K562 (cell line): ENCODE measurements around the gene KCTD21. TPM values are rescaled to one million over a fixed set of nuclear protein-coding genes. Genes with fewer than 3 reads are reported as not detected.

Source experiments
- AFF4 ChIP-seq: sonication (generic); formaldehyde crosslinking; IDR thresholded peaks from 2 replicates; pipeline ENCODE4 v1.8.0; 2023; ENCODE audit warnings: mild to moderate bottlenecking, missing genetic modification reagents
- ARNT ChIP-seq, 2 experiments: fragments of 450-650 bp; IDR thresholded peaks; 2 replicates each; pipeline ENCODE4 v1.6.1; 2016; ENCODE audit warnings: mild to moderate bottlenecking in 1 of 2
- ATF6 ChIP-seq: sonication (generic); formaldehyde crosslinking; IDR thresholded peaks from 2 replicates; pipeline ENCODE4 v1.4.0; 2020; ENCODE audit warnings: mild to moderate bottlenecking, missing genetic modification reagents
- CBX2 ChIP-seq: fragments of 200-600 bp; sonication (generic); IDR thresholded peaks from one replicate; pipeline ENCODE4 v1.6.1; 2012; ENCODE audit warnings: mild to moderate bottlenecking, low read length, inconsistent platforms; ENCODE audit not compliant: insufficient read depth, poor library complexity, severe bottlenecking
- CLOCK ChIP-seq: fragments of 250-450 bp; sonication (Bioruptor Pico); IDR thresholded peaks from 2 replicates; pipeline ENCODE4 v1.4.0; 2020; ENCODE audit warnings: mild to moderate bottlenecking, moderate library complexity, borderline replicate concordance
- CREBBP ChIP-seq: IDR thresholded peaks from one replicate; pipeline ENCODE4 v1.6.1; 2012; ENCODE audit warnings: low read depth, mild to moderate bottlenecking, control low read depth, inconsistent platforms, low read length
- ELK1 ChIP-seq: sonication (generic); formaldehyde crosslinking; IDR thresholded peaks from 2 replicates; pipeline ENCODE4 v1.8.1; 2022; ENCODE audit warnings: missing genetic modification reagents
- MIER1 ChIP-seq: fragments of 450-650 bp; IDR thresholded peaks from 2 replicates; pipeline ENCODE4 v1.6.1; 2016; ENCODE audit warnings: antibody characterized with exemption, mild to moderate bottlenecking, low read depth
- NFIX ChIP-seq: fragments of 250-450 bp; sonication (Bioruptor Pico); IDR thresholded peaks from 2 replicates; pipeline ENCODE4 v1.4.0; 2020; ENCODE audit warnings: low read depth, mild to moderate bottlenecking, moderate library complexity
- NUFIP1 ChIP-seq: fragments of 450-650 bp; IDR thresholded peaks from 2 replicates; pipeline ENCODE4 v1.6.1; 2018; ENCODE audit not compliant: partially characterized antibody
- POLR2AphosphoS5 ChIP-seq: IDR thresholded peaks from 2 replicates; pipeline ENCODE4 v1.6.1; 2011; ENCODE audit warnings: mild to moderate bottlenecking, low read depth, low read length, moderate library complexity; ENCODE audit not compliant: control insufficient read depth, insufficient read depth
- POLR3G ChIP-seq: IDR thresholded peaks from 2 replicates; pipeline ENCODE4 v1.6.1; 2011; ENCODE audit not compliant: insufficient read length, insufficient replicate concordance; ENCODE audit errors: extremely low read depth
- PTTG1 ChIP-seq: fragments of 450-650 bp; IDR thresholded peaks from 2 replicates; pipeline ENCODE4 v1.6.1; 2016; ENCODE audit warnings: low read depth, mild to moderate bottlenecking, missing genetic modification characterization, missing compliant biosample characterization
- PYGO2 ChIP-seq: fragments of 450-650 bp; IDR thresholded peaks from 2 replicates; pipeline ENCODE4 v1.6.1; 2016; ENCODE audit warnings: mild to moderate bottlenecking, missing genetic modification characterization, moderate library complexity, missing compliant biosample characterization
- ZNF124 ChIP-seq: sonication (generic); formaldehyde crosslinking; IDR thresholded peaks from 2 replicates; pipeline ENCODE4 v1.8.1; 2022; ENCODE audit warnings: missing genetic modification reagents
- ZNF766 ChIP-seq: fragments of 200-800 bp; sonication (Bioruptor generic); conservative IDR thresholded peaks from 2 replicates; pipeline ENCODE4 v1.6.1; 2016; ENCODE audit warnings: missing genetic modification characterization, missing compliant biosample characterization
- ZNF785 ChIP-seq: fragments of 250-450 bp; sonication (Bioruptor Pico); IDR thresholded peaks from 2 replicates; pipeline ENCODE4 v1.4.0; 2020; ENCODE audit warnings: mild to moderate bottlenecking
- polyA plus RNA-seq, 8 experiments: library from polyadenylated mRNA; depleted of rRNA in 4 of 8; stranded (reverse) in 5 of 8; unstranded in 3 of 8; fragments of >200 nt; fragmentation: Nextera tagmentation in 2 of 8; fragmentation: Illumina TruSeq in 1 of 8; extraction: Ambion mirVana in 2 of 8; extraction: Trizol in 1 of 8; gene quantifications; 2 replicates each; pipeline versions ENCODE4 v1.2.1 to v1.2.3, GENCODE V29; 2011 to 2014; ENCODE audit warnings: inconsistent platforms in 1 of 8, missing spikeins in 1 of 8
- total RNA-seq, 7 experiments: library from RNA; depleted of rRNA in 6 of 7; stranded (reverse); fragments of >200 nt in 6 of 7; fragmentation: Illumina TruSeq in 2 of 7; extraction: Trizol in 2 of 7; gene quantifications; 2 replicates each; pipeline versions ENCODE4 v1.2.1 to v1.2.3, GENCODE V29; 2011 to 2021; ENCODE audit warnings: low replicate concordance in 1 of 7

Gene KCTD21
- total and polyA plus RNA-seq, 9 of the 15 experiments (the other 6 are each of a cell fraction or from before 2014, with no cell fraction given) = 0.34 to 5.4 (median 1.9) TPM

GRCh38 chr11:78139422-78140391 lies 48.7 kb downstream of the KCTD21 start, which contains the start of gene ALG8 (continued):
- TF ChIP-seq NFIX (CRISPR knock-in tag) (no peak), CREBBP (no peak), NUFIP1 (no peak), ZNF785 (CRISPR knock-in tag) (no peak), MIER1 (no peak; the same call in 1 of the 2 replicates), POLR3G (no peak), POLR2AphosphoS5 (peak; percentile 85), CLOCK (no peak), PTTG1 (tag) (no peak), ELK1 (no peak), ZNF124 (CRISPR knock-in tag) (no peak), ATF6 (CRISPR knock-in tag) (no peak), ARNT (IDR thresholded peaks at IDR 0.05) (no peak), ZNF766 (CRISPR knock-in tag) (no peak), PYGO2 (no peak), CBX2 (no peak), AFF4 (no peak; the same call in 1 of the 2 replicates)
